ENCODE results near the gene FAM3B.

Gene FAM3B

GRCh38 chr21:41318218-41318617, 1.6 kb downstream of the FAM3B start:
- DNase-seq (ENCODE audit: low read depth in 2 of 2), result no peak

GRCh38 chr21:41319273-41319672, 2.7 kb downstream of the FAM3B start:
- DNase-seq (ENCODE audit: low read depth in 2 of 2), result no peak

- DNase-seq (ENCODE audit: low read depth in 2 of 2), result no peak
These were observed 4.8 kb downstream of the FAM3B start for GRCh38 chr21:41321211-41321907.

GRCh38 chr21:41321908-41322495, 5.4 kb downstream of the FAM3B start:
- no peak for DNase-seq (ENCODE audit: low read depth in 2 of 2)

- no peak for DNase-seq (ENCODE audit: low read depth in 2 of 2)
These were observed 6.1 kb downstream of the FAM3B start for GRCh38 chr21:41322496-41323382.

- no peak for DNase-seq (ENCODE audit: low read depth in 2 of 2)
These were observed 8.7 kb downstream of the FAM3B start for GRCh38 chr21:41325138-41325912.

GRCh38 chr21:41326414-41327080, 9.9 kb downstream of the FAM3B start:
- DNase-seq (ENCODE audit: low read depth in 2 of 2), result no peak

GRCh38 chr21:41327753-41328152, 11.2 kb downstream of the FAM3B start:
- DNase-seq (ENCODE audit: low read depth in 2 of 2), result no peak

GRCh38 chr21:41328660-41329607, 12.3 kb downstream of the FAM3B start:
- no peak for DNase-seq (ENCODE audit: low read depth in 2 of 2)

GRCh38 chr21:41333752-41334151, 17.2 kb downstream of the FAM3B start:
- no peak for DNase-seq (ENCODE audit: low read depth in 2 of 2)

GRCh38 chr21:41337515-41337914, 20.9 kb downstream of the FAM3B start:
- no peak for DNase-seq (ENCODE audit: low read depth in 2 of 2)

GRCh38 chr21:41338455-41338854, 21.9 kb downstream of the FAM3B start:
- no peak for DNase-seq (ENCODE audit: low read depth in 2 of 2)

- no peak for DNase-seq (ENCODE audit: low read depth in 2 of 2)
These were observed 25.4 kb downstream of the FAM3B start for GRCh38 chr21:41342035-41342434.

GRCh38 chr21:41344146-41344545, 27.5 kb downstream of the FAM3B start:
- no peak for DNase-seq (ENCODE audit: low read depth in 2 of 2)

- DNase-seq (ENCODE audit: low read depth in 2 of 2), result no peak
These were observed 28.8 kb downstream of the FAM3B start for GRCh38 chr21:41345356-41345755.

GRCh38 chr21:41345934-41346685, 29.5 kb downstream of the FAM3B start:
- DNase-seq (ENCODE audit: low read depth in 2 of 2), result no peak

GRCh38 chr21:41346758-41347157, 30.2 kb downstream of the FAM3B start:
- DNase-seq (ENCODE audit: low read depth in 2 of 2), result no peak

GRCh38 chr21:41348434-41348833, 31.8 kb downstream of the FAM3B start:
- no peak for DNase-seq (ENCODE audit: low read depth in 2 of 2)

GRCh38 chr21:41349126-41349525, 32.5 kb downstream of the FAM3B start:
- no peak for DNase-seq (ENCODE audit: low read depth in 2 of 2)
